ENCODE results near the gene RPL23.
A peak's percentile ranks its signal among the peaks of the same experiment; 100 is the strongest.
"Not testable (repeated sequence)": the region's sequence is repeated elsewhere in the genome, so short reads cannot be mapped to it uniquely, and the experiment has no call there.

RPL23 gene

GRCh38 chr17:38868817-38869525, 15.4 kb upstream of the RPL23 start:
- FAIRE-seq (peak; percentile 83), DNase-seq (ENCODE audit: extremely low spot score, insufficient read length, low read depth) (peak; percentile 70)

- DNase-seq (ENCODE audit: extremely low spot score, insufficient read length, low read depth) (no peak), FAIRE-seq (peak; percentile 35)
Measured at GRCh38 chr17:38867968-38868816, 14.7 kb upstream of the RPL23 start.

- peak; percentile 24 for FAIRE-seq
- no peak for DNase-seq (ENCODE audit: extremely low spot score, insufficient read length, low read depth)
Measured at GRCh38 chr17:38867179-38867967, 13.9 kb upstream of the RPL23 start.

GRCh38 chr17:38864636-38865398, 11.3 kb upstream of the RPL23 start:
- no peak for FAIRE-seq
- DNase-seq (ENCODE audit: extremely low spot score, insufficient read length, low read depth), result no peak

- no peak for DNase-seq (ENCODE audit: extremely low spot score, insufficient read length, low read depth)
- FAIRE-seq, result no peak
Measured at GRCh38 chr17:38861399-38861843, 7.9 kb upstream of the RPL23 start.

GRCh38 chr17:38857271-38857670, 3.8 kb upstream of the RPL23 start:
- FAIRE-seq (no peak), DNase-seq (ENCODE audit: extremely low spot score, insufficient read length, low read depth) (no peak)

GRCh38 chr17:38855101-38855714, 1.7 kb upstream of the RPL23 start:
- FAIRE-seq; DNase-seq (ENCODE audit: extremely low spot score, insufficient read length, low read depth): not testable (repeated sequence)

GRCh38 chr17:38852771-38853291, 690 bp downstream of the RPL23 start:
- DNase-seq (ENCODE audit: extremely low spot score, insufficient read length, low read depth) (no peak), FAIRE-seq (no peak)

GRCh38 chr17:38851434-38851833, 2.1 kb downstream of the RPL23 start:
- FAIRE-seq, result no peak
- DNase-seq (ENCODE audit: extremely low spot score, insufficient read length, low read depth), result no peak

- DNase-seq (ENCODE audit: extremely low spot score, insufficient read length, low read depth), result no peak
- FAIRE-seq, result no peak
Measured at GRCh38 chr17:38850374-38850773, 3.1 kb downstream of the RPL23 start.

- FAIRE-seq, result no peak
Measured at GRCh38 chr17:38848939-38849605, 4.4 kb downstream of the RPL23 start.

GRCh38 chr17:38848557-38848891, 5.0 kb downstream of the RPL23 start:
- no peak for FAIRE-seq
- no peak for DNase-seq (ENCODE audit: extremely low spot score, insufficient read length, low read depth)

More at GRCh38 chr17:38848939-38849605, 4.4 kb downstream of the RPL23 start:
- no peak for DNase-seq (ENCODE audit: extremely low spot score, insufficient read length, low read depth)

GRCh38 chr17:38844261-38844757, 9.2 kb downstream of the RPL23 start:
- FAIRE-seq (no peak), DNase-seq (ENCODE audit: extremely low spot score, insufficient read length, low read depth) (no peak)

GRCh38 chr17:38825762-38826247, 27.7 kb downstream of the RPL23 start:
- DNase-seq (ENCODE audit: extremely low spot score, insufficient read length, low read depth) (no peak), FAIRE-seq (no peak)

GRCh38 chr17:38824899-38825761, 28.4 kb downstream of the RPL23 start, which contains the start of gene CWC25:
CWC25 (minus strand) TSS chr17:38825321; CDS start chr17:38825183, 138 bp downstream.
- DNase-seq (ENCODE audit: extremely low spot score, insufficient read length, low read depth), result peak; percentile 81
- FAIRE-seq, result no peak

GRCh38 chr17:38815576-38816193, 37.8 kb downstream of the RPL23 start:
- FAIRE-seq (no peak), DNase-seq (ENCODE audit: extremely low spot score, insufficient read length, low read depth) (peak; percentile 26)

- DNase-seq (ENCODE audit: extremely low spot score, insufficient read length, low read depth), result no peak
- FAIRE-seq, result no peak
Measured at GRCh38 chr17:38809828-38810227, 43.7 kb downstream of the RPL23 start.
